HL-60 (cell line): ENCODE measurements around the gene VSNL1.

Experiments
- DNase-seq, 2 experiments: peaks; one replicate each; pipeline ENCODE4 v3.0.0-alpha.2; 2010 to 2020; ENCODE audit warnings: low read depth in 1 of 2, low spot score in 1 of 2
- H3K27ac ChIP-seq: fragments of 250-450 bp; sonication (Bioruptor Pico); replicated peaks from 2 replicates; pipeline ENCODE4 v1.5.1; 2020; ENCODE audit warnings: mild to moderate bottlenecking, moderate library complexity
- H3K27me3 ChIP-seq: fragments of 250-450 bp; sonication (Bioruptor Pico); 2 replicates; pipeline ENCODE4 v1.5.1; 2021; ENCODE audit warnings: mild to moderate bottlenecking, moderate library complexity; ENCODE audit not compliant: insufficient read depth, poor library complexity, severe bottlenecking
- H3K4me3 ChIP-seq: replicated peaks from 2 replicates; pipeline ENCODE4 v1.5.1; 2011; ENCODE audit warnings: mild to moderate bottlenecking, control low read depth, low read length; ENCODE audit not compliant: insufficient read depth
- GABPA ChIP-seq: IDR thresholded peaks from 2 replicates; pipeline ENCODE4 v1.6.1; 2012; ENCODE audit warnings: low read depth
- POLR2AphosphoS5 ChIP-seq: IDR thresholded peaks from 2 replicates; pipeline ENCODE4 v1.6.1; 2012; ENCODE audit warnings: low read depth
- SPI1 ChIP-seq: IDR thresholded peaks from 2 replicates; pipeline ENCODE4 v1.6.1; 2012; ENCODE audit warnings: low read depth, mild to moderate bottlenecking, borderline replicate concordance
- TF ChIP-seq, protein P1 (sequence below): IDR thresholded peaks from 2 replicates; pipeline ENCODE4 v1.6.1; 2012; ENCODE audit warnings: low read depth; ENCODE audit not compliant: insufficient replicate concordance
- TF ChIP-seq, protein P2 (sequence below): IDR thresholded peaks from one replicate; pipeline ENCODE4 v1.5.1; 2011; ENCODE audit warnings: low read length, control low read depth, inconsistent platforms; ENCODE audit not compliant: insufficient read depth

The VSNL1 gene

GRCh38 chr2:17615147-17615546, 74.7 kb downstream of the VSNL1 start:
- no peaks in the 10 kb centered on the region for H3K27me3 ChIP-seq
- DNase-seq = no peak
- TF ChIP-seq SPI1 = no peak
- TF ChIP-seq, protein P1, sequence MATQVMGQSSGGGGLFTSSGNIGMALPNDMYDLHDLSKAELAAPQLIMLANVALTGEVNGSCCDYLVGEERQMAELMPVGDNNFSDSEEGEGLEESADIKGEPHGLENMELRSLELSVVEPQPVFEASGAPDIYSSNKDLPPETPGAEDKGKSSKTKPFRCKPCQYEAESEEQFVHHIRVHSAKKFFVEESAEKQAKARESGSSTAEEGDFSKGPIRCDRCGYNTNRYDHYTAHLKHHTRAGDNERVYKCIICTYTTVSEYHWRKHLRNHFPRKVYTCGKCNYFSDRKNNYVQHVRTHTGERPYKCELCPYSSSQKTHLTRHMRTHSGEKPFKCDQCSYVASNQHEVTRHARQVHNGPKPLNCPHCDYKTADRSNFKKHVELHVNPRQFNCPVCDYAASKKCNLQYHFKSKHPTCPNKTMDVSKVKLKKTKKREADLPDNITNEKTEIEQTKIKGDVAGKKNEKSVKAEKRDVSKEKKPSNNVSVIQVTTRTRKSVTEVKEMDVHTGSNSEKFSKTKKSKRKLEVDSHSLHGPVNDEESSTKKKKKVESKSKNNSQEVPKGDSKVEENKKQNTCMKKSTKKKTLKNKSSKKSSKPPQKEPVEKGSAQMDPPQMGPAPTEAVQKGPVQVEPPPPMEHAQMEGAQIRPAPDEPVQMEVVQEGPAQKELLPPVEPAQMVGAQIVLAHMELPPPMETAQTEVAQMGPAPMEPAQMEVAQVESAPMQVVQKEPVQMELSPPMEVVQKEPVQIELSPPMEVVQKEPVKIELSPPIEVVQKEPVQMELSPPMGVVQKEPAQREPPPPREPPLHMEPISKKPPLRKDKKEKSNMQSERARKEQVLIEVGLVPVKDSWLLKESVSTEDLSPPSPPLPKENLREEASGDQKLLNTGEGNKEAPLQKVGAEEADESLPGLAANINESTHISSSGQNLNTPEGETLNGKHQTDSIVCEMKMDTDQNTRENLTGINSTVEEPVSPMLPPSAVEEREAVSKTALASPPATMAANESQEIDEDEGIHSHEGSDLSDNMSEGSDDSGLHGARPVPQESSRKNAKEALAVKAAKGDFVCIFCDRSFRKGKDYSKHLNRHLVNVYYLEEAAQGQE = no peak
- TF ChIP-seq, protein P2, sequence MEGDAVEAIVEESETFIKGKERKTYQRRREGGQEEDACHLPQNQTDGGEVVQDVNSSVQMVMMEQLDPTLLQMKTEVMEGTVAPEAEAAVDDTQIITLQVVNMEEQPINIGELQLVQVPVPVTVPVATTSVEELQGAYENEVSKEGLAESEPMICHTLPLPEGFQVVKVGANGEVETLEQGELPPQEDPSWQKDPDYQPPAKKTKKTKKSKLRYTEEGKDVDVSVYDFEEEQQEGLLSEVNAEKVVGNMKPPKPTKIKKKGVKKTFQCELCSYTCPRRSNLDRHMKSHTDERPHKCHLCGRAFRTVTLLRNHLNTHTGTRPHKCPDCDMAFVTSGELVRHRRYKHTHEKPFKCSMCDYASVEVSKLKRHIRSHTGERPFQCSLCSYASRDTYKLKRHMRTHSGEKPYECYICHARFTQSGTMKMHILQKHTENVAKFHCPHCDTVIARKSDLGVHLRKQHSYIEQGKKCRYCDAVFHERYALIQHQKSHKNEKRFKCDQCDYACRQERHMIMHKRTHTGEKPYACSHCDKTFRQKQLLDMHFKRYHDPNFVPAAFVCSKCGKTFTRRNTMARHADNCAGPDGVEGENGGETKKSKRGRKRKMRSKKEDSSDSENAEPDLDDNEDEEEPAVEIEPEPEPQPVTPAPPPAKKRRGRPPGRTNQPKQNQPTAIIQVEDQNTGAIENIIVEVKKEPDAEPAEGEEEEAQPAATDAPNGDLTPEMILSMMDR = no peak
- TF ChIP-seq GABPA = no peak
- no peak for TF ChIP-seq POLR2AphosphoS5
- no peak overlapping the region for H3K27ac ChIP-seq
- no peak overlapping the region for H3K4me3 ChIP-seq

DNA sequence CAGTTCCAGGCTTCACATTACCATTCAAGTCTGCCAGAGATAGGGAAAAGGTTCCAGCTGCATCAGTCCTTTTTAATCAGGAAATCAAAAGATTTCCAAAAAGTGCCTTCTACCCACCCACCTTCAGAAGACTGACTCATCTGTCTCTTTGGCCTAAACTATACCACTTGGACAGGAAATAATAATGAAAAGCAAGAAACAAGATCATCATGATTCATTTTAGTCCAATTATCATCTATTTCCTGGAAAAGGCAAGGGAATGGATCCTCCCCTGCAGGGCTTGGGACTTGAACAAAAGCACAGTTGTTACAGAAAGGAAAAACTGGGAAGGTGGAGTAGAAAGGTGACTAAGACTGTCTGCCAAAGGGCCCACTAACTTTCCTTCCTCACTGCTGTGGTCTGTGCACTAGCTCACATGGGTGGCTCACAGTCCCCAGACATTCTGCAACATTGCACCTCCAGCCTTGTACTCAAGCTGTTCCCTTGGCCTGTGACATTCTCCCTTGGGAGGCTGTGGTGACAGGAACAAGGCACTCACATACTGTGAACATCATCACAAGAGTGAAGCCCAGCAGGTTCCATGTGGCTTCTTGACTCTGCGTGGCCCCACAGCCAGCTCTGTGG, 75.3 kb downstream of the VSNL1 start:
- Histone ChIP-seq H3K27me3 (no peaks in the 10 kb centered on the region), H3K27ac (no peak overlapping the region), H3K4me3 (no peak overlapping the region)
- TF ChIP-seq, protein P2 = no peak
- DNase-seq = no peak

DNA sequence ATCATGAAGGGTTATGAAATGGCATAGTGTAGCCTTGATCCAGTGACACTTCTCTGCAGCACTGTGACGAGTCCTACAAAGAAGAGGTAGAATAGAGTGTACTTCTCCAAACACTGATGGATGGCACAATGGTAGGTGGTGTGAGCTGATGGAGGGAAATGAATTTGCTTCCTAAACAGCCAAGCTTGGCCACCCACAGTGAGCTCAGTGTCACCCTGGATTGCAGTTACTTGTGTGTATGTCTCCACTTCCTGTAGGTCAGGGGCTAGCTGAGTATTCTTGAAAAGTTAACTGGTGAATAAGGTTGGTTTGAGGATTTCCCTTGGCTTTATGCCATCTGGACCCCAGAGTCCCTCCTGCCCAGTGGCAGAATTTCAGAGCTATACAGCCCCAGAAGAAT, 75.9 kb downstream of the VSNL1 start:
- H3K27ac ChIP-seq = no peak overlapping the region
- no peak overlapping the region for H3K4me3 ChIP-seq
- H3K27me3 ChIP-seq = no peaks in the 10 kb centered on the region
- no peak for DNase-seq
- no peak for TF ChIP-seq POLR2AphosphoS5
- TF ChIP-seq, protein P2 = no peak
- no peak for TF ChIP-seq GABPA
- TF ChIP-seq, protein P1 = no peak
- TF ChIP-seq SPI1 = no peak

DNA sequence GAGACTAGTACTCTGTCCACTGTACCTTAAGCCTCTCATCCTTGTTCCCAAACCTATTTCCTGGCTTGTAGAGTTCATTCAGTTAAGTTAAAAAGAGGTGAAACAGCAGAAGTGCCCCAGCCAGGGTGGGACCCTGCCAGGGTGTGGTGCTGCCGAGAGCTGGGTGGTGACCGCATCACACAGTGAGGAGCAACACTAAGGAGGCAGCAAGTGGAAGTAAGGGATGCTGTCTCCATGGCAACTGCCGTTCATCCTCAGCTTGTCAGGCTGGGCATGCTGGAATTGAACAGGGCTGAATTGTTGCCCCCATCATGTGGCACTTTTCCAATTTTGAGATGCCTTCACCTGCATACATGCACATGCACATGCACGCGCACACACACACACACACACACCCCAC, 77.0 kb downstream of the VSNL1 start:
- no peak for TF ChIP-seq POLR2AphosphoS5
- TF ChIP-seq, protein P2 = no peak
- TF ChIP-seq, protein P1 = no peak
- no peak for TF ChIP-seq SPI1
- no peak for TF ChIP-seq GABPA
- Histone ChIP-seq H3K4me3 (no peak overlapping the region), H3K27me3 (no peaks in the 10 kb centered on the region), H3K27ac (no peak overlapping the region)
- no peak for DNase-seq
